Astrocyte (in vitro differentiated cells and primary cell): ENCODE measurements around the gene ZNF407. TPM values are rescaled to one million over a fixed set of nuclear protein-coding genes. Genes with fewer than 3 reads are reported as not detected.

Experiments
- DNase-seq: peaks from one replicate; pipeline ENCODE4 v3.0.0-alpha.2; 2010; ENCODE audit warnings: low read depth
- FAIRE-seq: peaks from 2 replicates; lab custom pipeline; 2011; peaks lifted over from hg19 to GRCh38; lab: Jason Lieb, UNC
- H2AFZ ChIP-seq: 2 replicates; pipeline ENCODE4 v1.6.0; 2012; ENCODE audit warnings: low read depth, low read length, inconsistent platforms
- H3K27ac ChIP-seq: 2 replicates; pipeline ENCODE4 v1.5.1; 2011; ENCODE audit warnings: low read depth, low read length, inconsistent platforms
- H3K27me3 ChIP-seq: 2 replicates; pipeline ENCODE4 v1.6.0; 2011; ENCODE audit warnings: low read length, inconsistent platforms; ENCODE audit not compliant: insufficient read depth
- H3K36me3 ChIP-seq: 2 replicates; pipeline ENCODE4 v1.5.1; 2011; ENCODE audit warnings: low read length, inconsistent platforms; ENCODE audit not compliant: insufficient read depth
- H3K4me1 ChIP-seq: 2 replicates; pipeline ENCODE4 v1.5.1; 2011; ENCODE audit warnings: low read length, inconsistent platforms; ENCODE audit not compliant: insufficient read depth
- H3K4me2 ChIP-seq: 2 replicates; pipeline ENCODE4 v1.6.0; 2012; ENCODE audit warnings: low read length, inconsistent platforms
- H3K4me3 ChIP-seq: 2 replicates; pipeline ENCODE4 v1.5.1; 2011; ENCODE audit warnings: low read depth, mild to moderate bottlenecking, low read length, inconsistent platforms; ENCODE audit not compliant: insufficient read depth
- H3K79me2 ChIP-seq: 2 replicates; pipeline ENCODE4 v1.6.0; 2012; ENCODE audit warnings: mild to moderate bottlenecking, low read length, inconsistent platforms; ENCODE audit not compliant: insufficient read depth
- H3K9ac ChIP-seq: 2 replicates; pipeline ENCODE4 v1.6.0; 2012; ENCODE audit warnings: mild to moderate bottlenecking, low read length, inconsistent platforms
- H3K9me3 ChIP-seq: 2 replicates; pipeline ENCODE4 v1.5.1; 2012; ENCODE audit warnings: low read depth, mild to moderate bottlenecking, low read length, inconsistent platforms; ENCODE audit not compliant: insufficient read depth
- H4K20me1 ChIP-seq: 2 replicates; pipeline ENCODE4 v1.6.0; 2012; ENCODE audit warnings: low read length, inconsistent platforms; ENCODE audit not compliant: insufficient read depth
- H3K27ac Mint-ChIP-seq: one replicate; pipeline ENCODE4 v1.8.0; 2021; ENCODE audit warnings: mild to moderate bottlenecking, mixed read lengths; ENCODE audit not compliant: unreplicated experiment
- H3K27me3 Mint-ChIP-seq: one replicate; pipeline ENCODE4 v1.8.0; 2021; ENCODE audit warnings: low read depth, mixed read lengths; ENCODE audit not compliant: unreplicated experiment
- H3K36me3 Mint-ChIP-seq: one replicate; pipeline ENCODE4 v1.8.0; 2021; ENCODE audit warnings: low read depth, mixed read lengths; ENCODE audit not compliant: unreplicated experiment
- H3K4me1 Mint-ChIP-seq: one replicate; pipeline ENCODE4 v1.8.0; 2021; ENCODE audit warnings: low read depth, mixed read lengths; ENCODE audit not compliant: unreplicated experiment
- H3K4me3 Mint-ChIP-seq: one replicate; pipeline ENCODE4 v1.8.0; 2021; ENCODE audit warnings: mild to moderate bottlenecking, moderate library complexity, mixed read lengths; ENCODE audit not compliant: unreplicated experiment
- H3K9me3 Mint-ChIP-seq: one replicate; pipeline ENCODE4 v1.8.0; 2021; ENCODE audit warnings: mild to moderate bottlenecking, mixed read lengths; ENCODE audit not compliant: unreplicated experiment
- EZH2 ChIP-seq: IDR thresholded peaks from 2 replicates; pipeline ENCODE4 v1.6.1; 2012; ENCODE audit warnings: mild to moderate bottlenecking, low read length, inconsistent platforms; ENCODE audit not compliant: insufficient read depth
- total RNA-seq: library from RNA; stranded (reverse); gene quantifications from 2 replicates; pipeline ENCODE4 v1.2.1, GENCODE V29; 2021
- TF ChIP-seq, protein P1 (sequence below): IDR thresholded peaks from 2 replicates; pipeline ENCODE4 v1.5.1; 2011; ENCODE audit warnings: low read depth, mild to moderate bottlenecking, inconsistent platforms, low read length, moderate library complexity; ENCODE audit not compliant: insufficient read depth

The ZNF407 gene
- total RNA-seq, 1 donor from 2014 or later, result 13.8 TPM

- no peak for FAIRE-seq
- no peaks in the 10 kb centered on the region for H3K4me1 Mint-ChIP-seq
- H3K9ac ChIP-seq, result no peak overlapping the region
These were observed 413.0 kb downstream of the ZNF407 start for GRCh38 chr18:75010689-75011088.

DNA sequence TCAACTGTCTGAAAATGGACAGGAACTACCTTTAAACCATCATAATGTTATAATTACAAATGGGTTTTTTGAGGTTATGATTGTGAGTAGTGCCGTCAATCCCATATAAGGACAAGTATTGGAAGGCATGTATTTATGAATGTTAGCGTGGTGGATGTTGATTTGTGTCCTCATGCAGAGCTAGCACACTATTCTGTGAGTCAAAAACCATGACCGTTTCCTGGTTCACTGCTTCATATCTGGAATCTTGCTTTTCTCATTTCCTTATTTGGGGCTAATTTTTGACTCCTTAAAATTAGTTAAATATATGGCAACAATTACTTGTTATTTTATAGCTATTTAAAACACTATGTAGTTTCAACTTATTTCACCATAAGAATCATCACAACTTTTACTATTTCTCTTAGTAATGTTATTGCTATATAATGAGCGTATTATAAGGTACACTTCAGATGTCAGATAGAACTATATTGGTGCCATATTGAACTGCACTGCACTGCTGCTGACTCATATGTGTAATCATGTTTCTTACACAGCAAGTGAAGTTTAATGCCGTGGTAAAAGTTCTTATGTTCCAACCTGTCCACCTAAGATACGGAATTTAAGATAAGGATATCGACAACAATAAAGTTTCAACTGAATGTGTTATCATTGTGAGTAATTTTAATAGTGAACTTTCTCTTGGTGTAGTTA is 418.5 kb downstream of the ZNF407 start:
- Mint-ChIP-seq H3K36me3 (no peaks in the 10 kb centered on the region), H3K9me3 (no peaks in the 10 kb centered on the region), H3K27ac (no peak overlapping the region), H3K4me1 (no peaks in the 10 kb centered on the region), H3K4me3 (no peak overlapping the region), H3K27me3 (no peaks in the 10 kb centered on the region)
- Histone ChIP-seq H3K4me3 (no peak overlapping the region), H4K20me1 (no peaks in the 10 kb centered on the region), H3K9ac (no peak overlapping the region), H3K36me3 (no peaks in the 10 kb centered on the region), H3K79me2 (no peaks in the 10 kb centered on the region), H3K27me3 (no peaks in the 10 kb centered on the region), H3K4me2 (no peak overlapping the region), H3K27ac (no peak overlapping the region), H3K9me3 (no peaks in the 10 kb centered on the region), H2AFZ (no peak overlapping the region), H3K4me1 (no peaks in the 10 kb centered on the region)
- FAIRE-seq (no peak), DNase-seq (no peak)
- no peak for TF ChIP-seq EZH2
- TF ChIP-seq, protein P1, sequence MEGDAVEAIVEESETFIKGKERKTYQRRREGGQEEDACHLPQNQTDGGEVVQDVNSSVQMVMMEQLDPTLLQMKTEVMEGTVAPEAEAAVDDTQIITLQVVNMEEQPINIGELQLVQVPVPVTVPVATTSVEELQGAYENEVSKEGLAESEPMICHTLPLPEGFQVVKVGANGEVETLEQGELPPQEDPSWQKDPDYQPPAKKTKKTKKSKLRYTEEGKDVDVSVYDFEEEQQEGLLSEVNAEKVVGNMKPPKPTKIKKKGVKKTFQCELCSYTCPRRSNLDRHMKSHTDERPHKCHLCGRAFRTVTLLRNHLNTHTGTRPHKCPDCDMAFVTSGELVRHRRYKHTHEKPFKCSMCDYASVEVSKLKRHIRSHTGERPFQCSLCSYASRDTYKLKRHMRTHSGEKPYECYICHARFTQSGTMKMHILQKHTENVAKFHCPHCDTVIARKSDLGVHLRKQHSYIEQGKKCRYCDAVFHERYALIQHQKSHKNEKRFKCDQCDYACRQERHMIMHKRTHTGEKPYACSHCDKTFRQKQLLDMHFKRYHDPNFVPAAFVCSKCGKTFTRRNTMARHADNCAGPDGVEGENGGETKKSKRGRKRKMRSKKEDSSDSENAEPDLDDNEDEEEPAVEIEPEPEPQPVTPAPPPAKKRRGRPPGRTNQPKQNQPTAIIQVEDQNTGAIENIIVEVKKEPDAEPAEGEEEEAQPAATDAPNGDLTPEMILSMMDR, result no peak

More at GRCh38 chr18:75010689-75011088, 413.0 kb downstream of the ZNF407 start:
- Histone ChIP-seq H3K4me1 (no peaks in the 10 kb centered on the region), H3K4me3 (no peak overlapping the region), H3K4me2 (no peak overlapping the region), H3K27ac (no peak overlapping the region), H4K20me1 (no peaks in the 10 kb centered on the region), H3K27me3 (no peaks in the 10 kb centered on the region), H3K9me3 (no peaks in the 10 kb centered on the region), H3K79me2 (no peaks in the 10 kb centered on the region), H2AFZ (no peak overlapping the region), H3K36me3 (no peaks in the 10 kb centered on the region)
- Mint-ChIP-seq H3K36me3 (no peaks in the 10 kb centered on the region), H3K27me3 (no peaks in the 10 kb centered on the region), H3K9me3 (no peaks in the 10 kb centered on the region), H3K4me3 (no peak overlapping the region), H3K27ac (no peak overlapping the region)
- no peak for DNase-seq
- TF ChIP-seq, protein P1, result no peak
- TF ChIP-seq EZH2, result no peak

DNA sequence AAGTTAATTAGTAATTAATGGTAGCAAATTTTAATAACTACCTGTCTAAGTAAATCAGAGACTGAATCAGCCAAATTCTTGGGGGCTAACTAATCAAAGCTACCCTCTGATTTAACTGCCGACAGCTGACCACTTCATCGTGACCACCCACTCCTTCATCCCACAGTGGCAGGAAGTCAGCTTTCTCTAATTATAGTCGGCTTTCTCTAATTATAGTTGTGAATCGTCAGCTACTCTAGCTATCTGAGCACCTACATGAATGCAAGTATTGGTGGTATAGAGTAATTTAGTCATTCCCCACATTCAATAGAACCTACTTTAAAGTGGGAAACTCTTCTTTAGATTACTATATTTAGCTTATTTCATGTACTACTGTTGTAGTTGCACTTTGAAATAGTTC is 425.8 kb downstream of the ZNF407 start:
- Mint-ChIP-seq H3K4me3 (no peak overlapping the region), H3K36me3 (peaks cover 3% of the 10 kb centered on the region), H3K27ac (no peak overlapping the region), H3K27me3 (no peaks in the 10 kb centered on the region), H3K4me1 (no peaks in the 10 kb centered on the region), H3K9me3 (no peaks in the 10 kb centered on the region)
- Histone ChIP-seq H3K4me2 (no peak overlapping the region), H4K20me1 (no peaks in the 10 kb centered on the region), H2AFZ (no peak overlapping the region), H3K4me3 (no peak overlapping the region), H3K9me3 (no peaks in the 10 kb centered on the region), H3K79me2 (no peaks in the 10 kb centered on the region), H3K9ac (no peak overlapping the region), H3K27me3 (no peaks in the 10 kb centered on the region), H3K27ac (no peak overlapping the region), H3K36me3 (no peaks in the 10 kb centered on the region), H3K4me1 (no peaks in the 10 kb centered on the region)
- TF ChIP-seq EZH2, result no peak
- TF ChIP-seq, protein P1, result no peak
- DNase-seq (no peak), FAIRE-seq (no peak)
